Thyroid gland (tissue), 4 donors: Measurements from ENCODE around the gene TPSG1. TPM values are rescaled to one million over a fixed set of nuclear protein-coding genes. Genes with fewer than 3 reads are reported as not detected.

Source experiments
- DNase-seq, 2 donors: peaks; one replicate each; pipeline ENCODE4 v3.0.0-alpha.2; 2019
- H3K27ac ChIP-seq, 3 donors: fragments of 200-600 bp; sonication (generic); 1 replicate in 2 of 3; 2 replicates in 1 of 3; pipeline ENCODE4 v1.5.1; 2016 to 2019; ENCODE audit warnings: mild to moderate bottlenecking in 1 of 3, moderate library complexity in 1 of 3
- H3K27me3 ChIP-seq: fragments of 200-600 bp; sonication (generic); one replicate; pipeline ENCODE4 v1.5.1; 2019
- H3K36me3 ChIP-seq, 2 donors: fragments of 200-600 bp; sonication (generic); one replicate each; pipeline ENCODE4 v1.5.1; 2016 to 2019
- H3K4me1 ChIP-seq, 2 donors: fragments of 200-600 bp; sonication (generic); one replicate each; pipeline ENCODE4 v1.5.1; 2017 to 2019
- H3K4me3 ChIP-seq, 3 donors: fragments of 200-600 bp; sonication (generic); replicated peaks in 1 of 3; 1 replicate in 2 of 3; 2 replicates in 1 of 3; pipeline ENCODE4 v1.5.1; 2016; ENCODE audit warnings: mild to moderate bottlenecking in 1 of 3
- H3K9me3 ChIP-seq: fragments of 200-600 bp; sonication (generic); one replicate; pipeline ENCODE4 v1.5.1; 2017
- CTCF ChIP-seq, 6 experiments: fragments of 200-600 bp in 3 of 6; fragments of 450-650 bp in 3 of 6; sonication (generic) in 3 of 6; IDR thresholded peaks; one replicate each; pipeline ENCODE4 v1.5.1; 2016 to 2019; ENCODE audit warnings: antibody characterized with exemption in 6 of 6, mild to moderate bottlenecking in 2 of 6, inconsistent platforms in 1 of 6, moderate library complexity in 1 of 6
- POLR2A ChIP-seq, 2 donors: fragments of 450-650 bp; IDR thresholded peaks; one replicate each; pipeline ENCODE4 v1.6.1; 2017; ENCODE audit warnings: antibody characterized with exemption in 2 of 2, mild to moderate bottlenecking in 2 of 2, moderate library complexity in 1 of 2
- WGBS, 2 donors: methylation state at CpG; one replicate each; pipeline ENCODE4 v1.1.5; 2017; 5-methylcytosine and 5-hydroxymethylcytosine counted together
- intact Hi-C: fragments of 100-400 bp; cut with DNase I; formaldehyde crosslinking; loops from one replicate; pipeline ENCODE4 v1.15.1; 2023
- total RNA-seq, 4 donors: library from RNA; depleted of rRNA; stranded (reverse); fragments of >200 nt; gene quantifications; one replicate each; pipeline ENCODE4 v1.2.3, GENCODE V29; 2016

TPSG1 gene
- total RNA-seq, 4 donors from 2014 or later = not detected

DNA sequence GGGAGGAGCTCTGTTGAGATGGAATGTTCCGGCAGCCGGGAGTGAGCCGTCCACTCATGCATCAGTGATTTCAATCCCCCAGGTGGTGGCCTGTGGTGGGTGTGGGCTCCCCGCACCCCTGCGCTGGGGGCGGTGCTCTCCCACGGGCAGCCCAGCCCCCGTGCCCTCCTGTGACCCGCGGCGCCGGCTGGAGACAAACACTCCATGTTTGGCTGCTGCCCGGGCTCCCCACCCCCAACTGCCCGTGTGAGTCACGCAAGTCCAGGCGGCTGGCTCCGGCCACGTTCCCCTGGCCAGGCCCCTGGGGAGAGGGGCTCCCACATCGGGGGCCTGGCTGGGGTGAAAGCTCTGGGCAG, 42.8 kb downstream of the TPSG1 start:
- no peak overlapping the region for H3K4me3 ChIP-seq
- TF ChIP-seq CTCF (IDR thresholded peaks at IDR 0.05) = peak in 1 of 6 experiments; percentile 23
- TF ChIP-seq POLR2A (IDR thresholded peaks at IDR 0.05) = peak in 1 of 2 donors; percentile 43
- intact Hi-C loops = no loop called here
- WGBS, 2 donors = no CpG with 5 or more reads among the region's 19 CpGs
- H3K27ac ChIP-seq = peak overlapping the region; percentile 73 to 91 (median 77)
- H3K9me3 ChIP-seq = no peaks in the 10 kb centered on the region
- no peaks in the 10 kb centered on the region for H3K36me3 ChIP-seq
- peaks cover 17 to 27% of the 10 kb centered on the region in 2 donors for H3K4me1 ChIP-seq
- peak; percentile 96 for DNase-seq
- no peaks in the 10 kb centered on the region for H3K27me3 ChIP-seq

GRCh38 chr16:1181404-1182315, 43.4 kb downstream of the TPSG1 start:
- H3K4me3 ChIP-seq = no peak overlapping the region
- H3K4me1 ChIP-seq = peaks cover 17 to 27% of the 10 kb centered on the region in 2 donors
- no peaks in the 10 kb centered on the region for H3K9me3 ChIP-seq
- no peaks in the 10 kb centered on the region for H3K27me3 ChIP-seq
- 53 to 62% methylated on average over 27 to 29 of the region's 39 CpGs for WGBS, 2 donors
- no peak for TF ChIP-seq POLR2A (IDR thresholded peaks at IDR 0.05)
- TF ChIP-seq CTCF (IDR thresholded peaks at IDR 0.05) = no peak
- DNase-seq = peak; percentile 23 to 58
- H3K36me3 ChIP-seq = no peaks in the 10 kb centered on the region
- H3K27ac ChIP-seq = peak overlapping the region; percentile 73 to 84 (median 77)
- intact Hi-C loops = no loop called here

GRCh38 chr16:1180549-1181403, 44.3 kb downstream of the TPSG1 start:
- no peaks in the 10 kb centered on the region for H3K27me3 ChIP-seq
- H3K9me3 ChIP-seq = no peaks in the 10 kb centered on the region
- no peaks in the 10 kb centered on the region for H3K36me3 ChIP-seq
- H3K4me1 ChIP-seq = peaks cover 17 to 27% of the 10 kb centered on the region in 2 donors
- 74 to 100% methylated on average over 2 to 8 of the region's 38 CpGs for WGBS, 2 donors
- H3K4me3 ChIP-seq = no peak overlapping the region
- peak overlapping the region; percentile 73 to 84 (median 77) for H3K27ac ChIP-seq
- TF ChIP-seq CTCF (IDR thresholded peaks at IDR 0.05) (no peak), POLR2A (IDR thresholded peaks at IDR 0.05) (no peak)
- intact Hi-C loops = no loop called here
- DNase-seq = no peak

- H3K4me1 ChIP-seq = peaks cover 17 to 27% of the 10 kb centered on the region in 2 donors
- TF ChIP-seq CTCF (IDR thresholded peaks at IDR 0.05) (no peak), POLR2A (IDR thresholded peaks at IDR 0.05) (no peak)
- H3K9me3 ChIP-seq = no peaks in the 10 kb centered on the region
- no peaks in the 10 kb centered on the region for H3K36me3 ChIP-seq
- no peak overlapping the region for H3K4me3 ChIP-seq
- H3K27ac ChIP-seq = no peak overlapping the region
- intact Hi-C loops = no loop called here
- 80% methylated on average over 11 to 14 of the region's 21 CpGs for WGBS, 2 donors
- DNase-seq = no peak
- no peaks in the 10 kb centered on the region for H3K27me3 ChIP-seq
Measured at GRCh38 chr16:1178295-1178910, 46.7 kb downstream of the TPSG1 start.
